NCI-H510A (cell line): ENCODE measurements around the gene HYCC1.
A peak's percentile ranks its signal among the peaks of the same experiment; 100 is the strongest.
"Not testable (repeated sequence)": the region's sequence is repeated elsewhere in the genome, so short reads cannot be mapped to it uniquely, and the experiment has no call there.

ENCODE experiments used
- DNase-seq: peaks from one replicate; lab custom pipeline; 2025; lab: John Stamatoyannopoulos, UW

HYCC1 gene

GRCh38 chr7:23013715-23014649 is at the start of gene HYCC1:
Gene HYCC1, minus strand, starts transcription at chr7:23014130. Its CDS starts 23,019 bp downstream, at chr7:22991111.
- peak; percentile 95 for DNase-seq

- DNase-seq: no peak
These were observed 48.5 kb upstream of the HYCC1 start for GRCh38 chr7:23062452-23062851.

- no peak for DNase-seq
These were observed 47.4 kb upstream of the HYCC1 start for GRCh38 chr7:23061327-23061726.

- no peak for DNase-seq
These were observed 44.6 kb upstream of the HYCC1 start for GRCh38 chr7:23058408-23059096.

GRCh38 chr7:23055582-23056178 is 41.8 kb upstream of the HYCC1 start:
- no peak for DNase-seq

- DNase-seq: not testable (repeated sequence)
These were observed 37.2 kb upstream of the HYCC1 start for GRCh38 chr7:23051124-23051485.

- not testable (repeated sequence) for DNase-seq
These were observed 32.4 kb upstream of the HYCC1 start for GRCh38 chr7:23046336-23046735.

- DNase-seq: not testable (repeated sequence)
These were observed 31.2 kb upstream of the HYCC1 start for GRCh38 chr7:23045086-23045485.

GRCh38 chr7:23044581-23044980 is 30.7 kb upstream of the HYCC1 start:
- no peak for DNase-seq

- no peak for DNase-seq
These were observed 29.5 kb upstream of the HYCC1 start for GRCh38 chr7:23043441-23043840.

- DNase-seq: not testable (repeated sequence)
These were observed 25.7 kb upstream of the HYCC1 start for GRCh38 chr7:23039674-23040073.

- DNase-seq: not testable (repeated sequence)
These were observed 21.8 kb upstream of the HYCC1 start for GRCh38 chr7:23035542-23036371.

GRCh38 chr7:23027261-23027660 is 13.3 kb upstream of the HYCC1 start:
- DNase-seq: no peak

GRCh38 chr7:23026164-23026563 is 12.2 kb upstream of the HYCC1 start:
- DNase-seq: no peak

GRCh38 chr7:23024454-23024853 is 10.5 kb upstream of the HYCC1 start:
- no peak for DNase-seq

- DNase-seq: no peak
These were observed 8.9 kb upstream of the HYCC1 start for GRCh38 chr7:23022851-23023250.

GRCh38 chr7:23022258-23022769 is 8.4 kb upstream of the HYCC1 start:
- no peak for DNase-seq

- no peak for DNase-seq
These were observed 7.7 kb upstream of the HYCC1 start for GRCh38 chr7:23021596-23021995.

- no peak for DNase-seq
These were observed 6.9 kb upstream of the HYCC1 start for GRCh38 chr7:23020742-23021401.

GRCh38 chr7:23018750-23019149 is 4.8 kb upstream of the HYCC1 start:
- DNase-seq: no peak

- DNase-seq: no peak
These were observed 3.4 kb upstream of the HYCC1 start for GRCh38 chr7:23017309-23017708.
